GM23338 (cell line): ENCODE results near the gene HYKK.

Source experiments
- CREB1 ChIP-seq: fragments of 250-450 bp; sonication (Bioruptor Pico); IDR thresholded peaks from 2 replicates; pipeline ENCODE4 v1.5.0; 2020; ENCODE audit warnings: low read depth, mild to moderate bottlenecking, moderate library complexity
- CTCF ChIP-seq, 2 experiments: fragments of 200-600 bp in 1 of 2; sonication (generic) in 1 of 2; conservative IDR thresholded peaks; 2 replicates each; pipeline versions ENCODE4 v1.5.1 to v1.6.1; 2016 to 2017; ENCODE audit warnings: antibody characterized with exemption in 2 of 2, low read depth in 2 of 2, mild to moderate bottlenecking in 2 of 2, moderate library complexity in 1 of 2
- EZH2 ChIP-seq: fragments of 200-600 bp; sonication (generic); IDR thresholded peaks from one replicate; pipeline ENCODE4 v1.8.0; 2017; ENCODE audit warnings: antibody characterized with exemption, mild to moderate bottlenecking, low read depth; ENCODE audit not compliant: unreplicated experiment
- EZH2phosphoT487 ChIP-seq: fragments of 200-600 bp; sonication (generic); IDR thresholded peaks from one replicate; pipeline ENCODE4 v1.8.1; 2018; ENCODE audit warnings: antibody characterized with exemption; ENCODE audit not compliant: unreplicated experiment
- JUNB ChIP-seq: IDR thresholded peaks from one replicate; pipeline ENCODE4 v1.6.1; 2016; ENCODE audit warnings: antibody characterized with exemption; ENCODE audit not compliant: unreplicated experiment
- POLR2AphosphoS5 ChIP-seq: IDR thresholded peaks from 2 replicates; pipeline ENCODE4 v1.6.1; 2016; ENCODE audit warnings: antibody characterized with exemption, low read depth
- STAT1 ChIP-seq: IDR thresholded peaks from one replicate; pipeline ENCODE4 v1.6.1; 2016; ENCODE audit warnings: antibody characterized with exemption; ENCODE audit not compliant: unreplicated experiment
- ZNF114 ChIP-seq: fragments of 250-450 bp; sonication (Bioruptor Pico); IDR thresholded peaks from 2 replicates; pipeline ENCODE4 v1.5.0; 2020; ENCODE audit warnings: mild to moderate bottlenecking, moderate library complexity
- ZNF331 ChIP-seq: fragments of 250-450 bp; sonication (Bioruptor Pico); IDR thresholded peaks from 2 replicates; pipeline ENCODE4 v1.5.0; 2020; ENCODE audit warnings: low read depth, mild to moderate bottlenecking, moderate library complexity
- ZNF462 ChIP-seq: fragments of 250-450 bp; sonication (Bioruptor Pico); IDR thresholded peaks from 2 replicates; pipeline ENCODE4 v1.5.0; 2020; ENCODE audit warnings: mild to moderate bottlenecking, moderate library complexity
- TF ChIP-seq, protein P1 (sequence below): IDR thresholded peaks from one replicate; pipeline ENCODE4 v1.6.1; 2018; ENCODE audit warnings: antibody characterized with exemption; ENCODE audit not compliant: unreplicated experiment
- TF ChIP-seq, protein P2 (sequence below): IDR thresholded peaks from 2 replicates; pipeline ENCODE4 v1.6.1; 2016; ENCODE audit warnings: antibody characterized with exemption

- TF ChIP-seq CTCF (conservative IDR thresholded peaks at IDR 0.05; ENCODE audit: low read depth in 2 of 2) (0 out of 4 replicates have a peak, but pooled peaks of 1 of the 2 experiments have one; percentile 19), POLR2AphosphoS5 (no peak), EZH2 (no peak), JUNB (no peak), STAT1 (no peak), EZH2phosphoT487 (no peak), CREB1 (CRISPR knock-in tag) (no peak), ZNF331 (no peak), ZNF114 (CRISPR knock-in tag) (no peak), ZNF462 (CRISPR knock-in tag) (no peak)
- TF ChIP-seq, protein P1, sequence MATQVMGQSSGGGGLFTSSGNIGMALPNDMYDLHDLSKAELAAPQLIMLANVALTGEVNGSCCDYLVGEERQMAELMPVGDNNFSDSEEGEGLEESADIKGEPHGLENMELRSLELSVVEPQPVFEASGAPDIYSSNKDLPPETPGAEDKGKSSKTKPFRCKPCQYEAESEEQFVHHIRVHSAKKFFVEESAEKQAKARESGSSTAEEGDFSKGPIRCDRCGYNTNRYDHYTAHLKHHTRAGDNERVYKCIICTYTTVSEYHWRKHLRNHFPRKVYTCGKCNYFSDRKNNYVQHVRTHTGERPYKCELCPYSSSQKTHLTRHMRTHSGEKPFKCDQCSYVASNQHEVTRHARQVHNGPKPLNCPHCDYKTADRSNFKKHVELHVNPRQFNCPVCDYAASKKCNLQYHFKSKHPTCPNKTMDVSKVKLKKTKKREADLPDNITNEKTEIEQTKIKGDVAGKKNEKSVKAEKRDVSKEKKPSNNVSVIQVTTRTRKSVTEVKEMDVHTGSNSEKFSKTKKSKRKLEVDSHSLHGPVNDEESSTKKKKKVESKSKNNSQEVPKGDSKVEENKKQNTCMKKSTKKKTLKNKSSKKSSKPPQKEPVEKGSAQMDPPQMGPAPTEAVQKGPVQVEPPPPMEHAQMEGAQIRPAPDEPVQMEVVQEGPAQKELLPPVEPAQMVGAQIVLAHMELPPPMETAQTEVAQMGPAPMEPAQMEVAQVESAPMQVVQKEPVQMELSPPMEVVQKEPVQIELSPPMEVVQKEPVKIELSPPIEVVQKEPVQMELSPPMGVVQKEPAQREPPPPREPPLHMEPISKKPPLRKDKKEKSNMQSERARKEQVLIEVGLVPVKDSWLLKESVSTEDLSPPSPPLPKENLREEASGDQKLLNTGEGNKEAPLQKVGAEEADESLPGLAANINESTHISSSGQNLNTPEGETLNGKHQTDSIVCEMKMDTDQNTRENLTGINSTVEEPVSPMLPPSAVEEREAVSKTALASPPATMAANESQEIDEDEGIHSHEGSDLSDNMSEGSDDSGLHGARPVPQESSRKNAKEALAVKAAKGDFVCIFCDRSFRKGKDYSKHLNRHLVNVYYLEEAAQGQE: no peak
- TF ChIP-seq, protein P2, sequence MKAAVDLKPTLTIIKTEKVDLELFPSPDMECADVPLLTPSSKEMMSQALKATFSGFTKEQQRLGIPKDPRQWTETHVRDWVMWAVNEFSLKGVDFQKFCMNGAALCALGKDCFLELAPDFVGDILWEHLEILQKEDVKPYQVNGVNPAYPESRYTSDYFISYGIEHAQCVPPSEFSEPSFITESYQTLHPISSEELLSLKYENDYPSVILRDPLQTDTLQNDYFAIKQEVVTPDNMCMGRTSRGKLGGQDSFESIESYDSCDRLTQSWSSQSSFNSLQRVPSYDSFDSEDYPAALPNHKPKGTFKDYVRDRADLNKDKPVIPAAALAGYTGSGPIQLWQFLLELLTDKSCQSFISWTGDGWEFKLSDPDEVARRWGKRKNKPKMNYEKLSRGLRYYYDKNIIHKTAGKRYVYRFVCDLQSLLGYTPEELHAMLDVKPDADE: no peak
Measured at GRCh38 chr15:78565951-78566774, 58.8 kb downstream of the HYKK start.
